MCF 10A (cell line): ENCODE results near the gene FBXO36. TPM values are rescaled to one million over a fixed set of nuclear protein-coding genes. Genes with fewer than 3 reads are reported as not detected.

ENCODE experiments used
- BruUV-seq: library from RNA; stranded (reverse); fragments of 400-500 nt; replicated peaks from 2 replicates; lab custom pipeline; 2021; lab: Mats Ljungman, UMichigan
- CTCF ChIA-PET: fragments of 300-600 bp; sonication (Branson Sonifier 250); formaldehyde crosslinking; extraction: SDS; loops from one replicate; lab custom pipeline; 2021; ENCODE audit warnings: antibody characterized with exemption, inconsistent platforms; lab: Yijun Ruan, JAX
- POLR2A ChIA-PET: fragments of 300-600, 350-650 bp; sonication (Branson Sonifier 250); formaldehyde crosslinking; extraction: SDS; loops from one replicate; lab custom pipeline; 2020; ENCODE audit warnings: antibody characterized with exemption, inconsistent platforms; lab: Yijun Ruan, JAX
- DNase-seq: peaks from one replicate; pipeline ENCODE4 v3.0.0-alpha.2; 2018; ENCODE audit not compliant: unreplicated experiment
- H3K27ac Mint-ChIP-seq: one replicate; pipeline ENCODE4 v1.8.0; 2022; ENCODE audit warnings: mild to moderate bottlenecking, low read depth, mixed read lengths; ENCODE audit not compliant: unreplicated experiment
- H3K27me3 Mint-ChIP-seq: one replicate; pipeline ENCODE4 v1.8.0; 2022; ENCODE audit warnings: mixed read lengths; ENCODE audit not compliant: insufficient read depth, unreplicated experiment
- H3K36me3 Mint-ChIP-seq: one replicate; pipeline ENCODE4 v1.8.0; 2022; ENCODE audit warnings: mild to moderate bottlenecking, moderate library complexity, mixed read lengths; ENCODE audit not compliant: insufficient read depth, unreplicated experiment
- H3K4me1 Mint-ChIP-seq: one replicate; pipeline ENCODE4 v1.8.0; 2022; ENCODE audit warnings: mixed read lengths; ENCODE audit not compliant: insufficient read depth, unreplicated experiment
- H3K4me3 Mint-ChIP-seq: one replicate; pipeline ENCODE4 v1.8.0; 2022; ENCODE audit warnings: mild to moderate bottlenecking, moderate library complexity, mixed read lengths; ENCODE audit not compliant: unreplicated experiment
- H3K9me3 Mint-ChIP-seq: one replicate; pipeline ENCODE4 v1.8.0; 2022; ENCODE audit warnings: mixed read lengths; ENCODE audit not compliant: unreplicated experiment
- CTCF ChIP-seq: fragments of 200-600 bp; IDR thresholded peaks from one replicate; pipeline ENCODE4 v1.8.0; 2022; ENCODE audit warnings: antibody characterized with exemption, mild to moderate bottlenecking; ENCODE audit not compliant: unreplicated experiment
- intact Hi-C: fragments of 100-400 bp; cut with micrococcal nuclease; formaldehyde crosslinking; loops from 2 replicates; pipeline ENCODE4 v1.14.1; 2022
- total RNA-seq: library from RNA; stranded (reverse); gene quantifications from 2 replicates; pipeline ENCODE4 v1.2.3, GENCODE V29; 2022

The FBXO36 gene
- total RNA-seq, 1 experiment from 2014 or later: 2.2 TPM

GRCh38 chr2:229945975-229946374 is 23.7 kb downstream of the FBXO36 start:
- BruUV-seq: no TSS peak

GRCh38 chr2:229947544-229947943 is 25.2 kb downstream of the FBXO36 start:
- no TSS peak for BruUV-seq
- no peaks in the 10 kb centered on the region for H3K27me3 Mint-ChIP-seq
- intact Hi-C loops: no loop called here
- no peak overlapping the region for H3K27ac Mint-ChIP-seq
- H3K36me3 Mint-ChIP-seq: no peaks in the 10 kb centered on the region
- DNase-seq: no peak
- H3K4me1 Mint-ChIP-seq: no peaks in the 10 kb centered on the region
- no peak overlapping the region for H3K4me3 Mint-ChIP-seq
- no peaks in the 10 kb centered on the region for H3K9me3 Mint-ChIP-seq
- CTCF ChIA-PET: interaction anchor here (0.6 kb wide), 1 partner anchor 375 kb away, joined by 3 read pairs; no protein-coding TSS in a partner anchor
- no peak for TF ChIP-seq CTCF
- POLR2A ChIA-PET: no interaction called here

More at GRCh38 chr2:229945975-229946374, 23.7 kb downstream of the FBXO36 start:
- H3K27me3 Mint-ChIP-seq: no peaks in the 10 kb centered on the region
- POLR2A ChIA-PET: interaction anchor here (1.2 kb wide), 1 partner anchor 16 kb away, joined by 3 read pairs; no protein-coding TSS in a partner anchor
- H3K36me3 Mint-ChIP-seq: no peaks in the 10 kb centered on the region
- H3K27ac Mint-ChIP-seq: no peak overlapping the region
- no peak for TF ChIP-seq CTCF
- no peaks in the 10 kb centered on the region for H3K4me1 Mint-ChIP-seq
- intact Hi-C loops: no loop called here
- no peak overlapping the region for H3K4me3 Mint-ChIP-seq
- CTCF ChIA-PET: interaction anchor here (0.6 kb wide), 1 partner anchor 85 kb away, joined by 3 read pairs; no protein-coding TSS in a partner anchor
- H3K9me3 Mint-ChIP-seq: no peaks in the 10 kb centered on the region
- no peak for DNase-seq

GRCh38 chr2:229952256-229952835 is 30.0 kb downstream of the FBXO36 start:
- ChIA-PET POLR2A (no interaction called here), CTCF (interaction anchor here (0.6 kb wide), 1 partner anchor 556 kb away, joined by 4 read pairs; no protein-coding TSS in a partner anchor)
- no TSS peak for BruUV-seq
- TF ChIP-seq CTCF: no peak
- no peak for DNase-seq
- H3K27ac Mint-ChIP-seq: no peak overlapping the region
- no peaks in the 10 kb centered on the region for H3K36me3 Mint-ChIP-seq
- no peaks in the 10 kb centered on the region for H3K4me1 Mint-ChIP-seq
- H3K9me3 Mint-ChIP-seq: no peaks in the 10 kb centered on the region
- no peak overlapping the region for H3K4me3 Mint-ChIP-seq
- no peaks in the 10 kb centered on the region for H3K27me3 Mint-ChIP-seq
- intact Hi-C loops: no loop called here

GRCh38 chr2:229955663-229956062 is 33.4 kb downstream of the FBXO36 start:
- H3K27ac Mint-ChIP-seq: no peak overlapping the region
- CTCF ChIA-PET: interaction anchor here (0.6 kb wide), 1 partner anchor 548 kb away, joined by 4 read pairs; no protein-coding TSS in a partner anchor
- no peak for TF ChIP-seq CTCF
- intact Hi-C loops: no loop called here
- POLR2A ChIA-PET: no interaction called here
- no peaks in the 10 kb centered on the region for H3K4me1 Mint-ChIP-seq
- no peak for DNase-seq
- no peak overlapping the region for H3K4me3 Mint-ChIP-seq
- no peaks in the 10 kb centered on the region for H3K9me3 Mint-ChIP-seq
- BruUV-seq: no TSS peak
- H3K27me3 Mint-ChIP-seq: no peaks in the 10 kb centered on the region
- H3K36me3 Mint-ChIP-seq: no peaks in the 10 kb centered on the region
